Ascending aorta (tissue), 2 donors: ENCODE results near the gene VTN. TPM values are rescaled to one million over a fixed set of nuclear protein-coding genes. Genes with fewer than 3 reads are reported as not detected.
A peak's percentile ranks its signal among the peaks of the same experiment; 100 is the strongest.

Experiments used
- DNase-seq, 2 donors: peaks; one replicate each; pipeline ENCODE4 v3.0.0-alpha.2; 2019; ENCODE audit warnings: low spot score in 2 of 2
- H3K27ac ChIP-seq, 2 donors: fragments of 200-600 bp; sonication (generic); one replicate each; pipeline ENCODE4 v1.5.1; 2016 to 2017; ENCODE audit warnings: mild to moderate bottlenecking in 1 of 2
- H3K27me3 ChIP-seq: fragments of 200-600 bp; sonication (generic); one replicate; pipeline ENCODE4 v1.5.1; 2017
- H3K36me3 ChIP-seq, 2 donors: fragments of 200-600 bp; sonication (generic); one replicate each; pipeline ENCODE4 v1.5.1; 2016
- H3K4me1 ChIP-seq, 2 donors: fragments of 200-600 bp; sonication (generic); one replicate each; pipeline ENCODE4 v1.5.1; 2016 to 2017; ENCODE audit warnings: mild to moderate bottlenecking in 1 of 2
- H3K4me3 ChIP-seq, 2 donors: fragments of 200-600 bp; sonication (generic); one replicate each; pipeline ENCODE4 v1.5.1; 2016 to 2017; ENCODE audit warnings: mild to moderate bottlenecking in 1 of 2
- H3K9me3 ChIP-seq, 2 donors: fragments of 200-600 bp; sonication (generic); one replicate each; pipeline ENCODE4 v1.5.1; 2016
- CTCF ChIP-seq, 3 experiments: fragments of 200-600 bp in 2 of 3; fragments of 450-650 bp in 1 of 3; sonication (generic) in 2 of 3; IDR thresholded peaks; one replicate each; pipeline ENCODE4 v1.5.1; 2016 to 2019; ENCODE audit warnings: antibody characterized with exemption in 3 of 3, mild to moderate bottlenecking in 1 of 3, moderate library complexity in 1 of 3
- intact Hi-C: fragments of 100-400 bp; cut with DNase I; formaldehyde crosslinking; loops from one replicate; pipeline ENCODE4 v1.15.1; 2023
- total RNA-seq: library from RNA; depleted of rRNA; stranded (reverse); fragments of >200 nt; gene quantifications from one replicate; pipeline ENCODE4 v1.1.0, GENCODE V29; 2016

Gene VTN
- total RNA-seq, 1 donor from 2014 or later, result 7.5 TPM

- H3K9me3 ChIP-seq, result no peaks in the 10 kb centered on the region
- peak; percentile 54 to 94 for DNase-seq
- peak within 1 kb of the TSS; percentile 75 to 86 for H3K27ac ChIP-seq
- no peaks in the 10 kb centered on the region for H3K27me3 ChIP-seq
- intact Hi-C loops, result loop anchor here (1.0 kb wide), 1 partner anchor 36 kb away; the partner anchor contains the start of genes IFT20 and TNFAIP1
- H3K4me3 ChIP-seq, result peak within 1 kb of the TSS; percentile 70 to 77
- TF ChIP-seq CTCF (IDR thresholded peaks at IDR 0.05), result no peak
- peaks cover 12% of the 10 kb centered on the region in 2 donors for H3K4me1 ChIP-seq
- no peaks in the 10 kb centered on the region for H3K36me3 ChIP-seq
These were observed 1.4 kb upstream of the VTN start, which contains the start of gene SARM1 for GRCh38 chr17:28371245-28372202. TSS of gene SARM1 (plus strand) at chr17:28371694. CDS start at chr17:28372033, 339 bp downstream.

- no peak for DNase-seq
- Histone ChIP-seq H3K9me3 (no peaks in the 10 kb centered on the region), H3K4me3 (peak overlapping the region; percentile 70 to 77), H3K4me1 (peaks cover 12% of the 10 kb centered on the region in 2 donors), H3K27ac (peak overlapping the region; percentile 75 to 86), H3K36me3 (no peaks in the 10 kb centered on the region), H3K27me3 (no peaks in the 10 kb centered on the region)
- intact Hi-C loops, result loop anchor here (1.0 kb wide), 1 partner anchor 35 kb away; the partner anchor contains the start of genes IFT20 and TNFAIP1
- no peak for TF ChIP-seq CTCF (IDR thresholded peaks at IDR 0.05)
These were observed 617 bp upstream of the VTN start for GRCh38 chr17:28370744-28371103.

GRCh38 chr17:28369684-28370034 lies 448 bp downstream of the VTN start:
- H3K27me3 ChIP-seq, result no peaks in the 10 kb centered on the region
- H3K9me3 ChIP-seq, result no peaks in the 10 kb centered on the region
- H3K36me3 ChIP-seq, result peaks cover 0 to under 1% of the 10 kb centered on the region in 2 donors
- intact Hi-C loops, result no loop called here
- TF ChIP-seq CTCF (IDR thresholded peaks at IDR 0.05), result no peak
- H3K27ac ChIP-seq, result peak overlapping the region; percentile 75 to 86
- no peak overlapping the region for H3K4me3 ChIP-seq
- DNase-seq, result no peak
- H3K4me1 ChIP-seq, result peaks cover 12% of the 10 kb centered on the region in 2 donors

DNA sequence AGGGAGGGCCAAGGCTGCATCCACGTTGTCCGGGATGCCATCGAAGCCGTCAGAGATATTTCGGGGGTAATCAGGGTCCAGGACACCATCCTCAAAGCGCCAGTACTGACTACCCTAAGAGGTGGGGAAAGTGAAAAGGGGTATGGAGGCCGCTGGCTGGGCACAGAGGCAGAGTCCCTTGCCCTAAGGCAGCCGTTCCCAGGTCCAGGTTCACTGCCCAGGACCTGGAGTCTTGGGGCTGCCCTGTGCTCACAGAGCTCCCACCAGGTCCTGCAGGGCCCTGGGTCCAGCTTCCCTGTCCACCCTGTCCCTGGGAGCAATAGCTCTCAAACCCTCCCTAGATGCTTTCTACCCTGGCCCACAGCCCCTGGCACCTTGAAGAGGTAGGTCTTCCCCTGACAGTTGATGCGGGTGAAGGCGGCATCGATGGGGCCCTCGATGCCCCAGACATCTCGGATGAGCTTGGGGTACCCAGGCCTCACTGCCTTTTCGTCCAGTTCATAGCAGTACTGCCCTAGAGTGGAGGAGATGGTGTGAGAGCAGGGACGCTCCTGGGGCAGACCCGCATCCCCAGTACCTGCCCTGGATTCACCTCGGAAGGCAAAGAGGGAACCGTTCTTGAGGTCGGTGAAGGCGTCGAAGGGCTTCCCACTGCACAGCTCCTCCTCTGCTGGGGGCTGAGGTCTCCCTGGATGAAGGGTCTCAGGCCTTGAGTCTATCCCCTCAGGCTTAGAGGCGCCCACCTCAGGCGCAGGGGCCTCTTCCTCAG lies 1.0 kb downstream of the VTN start:
- H3K4me1 ChIP-seq, result peaks cover 12% of the 10 kb centered on the region in 2 donors
- intact Hi-C loops, result no loop called here
- no peak for DNase-seq
- no peak overlapping the region for H3K4me3 ChIP-seq
- H3K36me3 ChIP-seq, result peaks cover 0 to 6% of the 10 kb centered on the region in 2 donors
- H3K27me3 ChIP-seq, result no peaks in the 10 kb centered on the region
- H3K27ac ChIP-seq, result no peak overlapping the region
- no peaks in the 10 kb centered on the region for H3K9me3 ChIP-seq
- TF ChIP-seq CTCF (IDR thresholded peaks at IDR 0.05), result no peak

- peaks cover 5 to 13% of the 10 kb centered on the region in 2 donors for H3K36me3 ChIP-seq
- TF ChIP-seq CTCF (IDR thresholded peaks at IDR 0.05), result no peak
- no peak overlapping the region for H3K4me3 ChIP-seq
- H3K9me3 ChIP-seq, result no peaks in the 10 kb centered on the region
- intact Hi-C loops, result no loop called here
- no peak for DNase-seq
- H3K27ac ChIP-seq, result no peak overlapping the region
- no peaks in the 10 kb centered on the region for H3K27me3 ChIP-seq
- peaks cover 12% of the 10 kb centered on the region in 2 donors for H3K4me1 ChIP-seq
These were observed 1.7 kb downstream of the VTN start for GRCh38 chr17:28368306-28368831.
